Stimulated activated CD8-positive, alpha-beta memory T cell treated with anti-CD3 and anti-CD28 coated beads, Interleukin-7, amount 100 ng/mL, for 1 hour (primary cell): ENCODE measurements around the gene CACNA1C.
"Not testable (repeated sequence)": the region's sequence is repeated elsewhere in the genome, so short reads cannot be mapped to it uniquely, and the experiment has no call there.

ENCODE experiments used
- DNase-seq, 2 donors: peaks; one replicate each; pipeline ENCODE4 v3.0.0-alpha.2; 2020; ENCODE audit warnings: low read depth in 2 of 2

CACNA1C gene

GRCh38 chr12:2673966-2674810 lies 621.4 kb downstream of the CACNA1C start:
- DNase-seq, result no peak

GRCh38 chr12:2675776-2676175 lies 623.0 kb downstream of the CACNA1C start:
- DNase-seq, result no peak

GRCh38 chr12:2677142-2677880 lies 624.5 kb downstream of the CACNA1C start:
- DNase-seq, result no peak

DNA sequence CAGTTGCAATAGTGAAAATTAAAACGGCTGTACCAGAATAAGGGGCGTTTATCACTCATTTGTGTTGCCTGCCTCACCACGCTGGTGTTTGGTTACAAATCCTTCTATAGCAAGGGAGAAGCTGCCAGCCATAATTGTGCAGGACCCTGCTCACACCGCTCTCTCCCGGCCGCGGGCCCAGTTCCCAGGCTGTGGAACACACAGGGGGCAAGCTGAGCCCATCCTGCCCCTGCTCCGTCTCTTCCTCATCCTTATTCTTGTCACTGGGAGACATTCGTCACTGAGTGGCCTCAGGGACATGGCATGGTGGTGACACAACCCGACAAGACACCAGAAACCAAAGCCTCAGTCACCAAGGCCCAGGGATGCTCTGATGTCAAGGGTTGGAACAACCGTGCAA lies 625.6 kb downstream of the CACNA1C start:
- no peak for DNase-seq

- no peak for DNase-seq
These were observed 626.5 kb downstream of the CACNA1C start for GRCh38 chr12:2679068-2679815.

DNA sequence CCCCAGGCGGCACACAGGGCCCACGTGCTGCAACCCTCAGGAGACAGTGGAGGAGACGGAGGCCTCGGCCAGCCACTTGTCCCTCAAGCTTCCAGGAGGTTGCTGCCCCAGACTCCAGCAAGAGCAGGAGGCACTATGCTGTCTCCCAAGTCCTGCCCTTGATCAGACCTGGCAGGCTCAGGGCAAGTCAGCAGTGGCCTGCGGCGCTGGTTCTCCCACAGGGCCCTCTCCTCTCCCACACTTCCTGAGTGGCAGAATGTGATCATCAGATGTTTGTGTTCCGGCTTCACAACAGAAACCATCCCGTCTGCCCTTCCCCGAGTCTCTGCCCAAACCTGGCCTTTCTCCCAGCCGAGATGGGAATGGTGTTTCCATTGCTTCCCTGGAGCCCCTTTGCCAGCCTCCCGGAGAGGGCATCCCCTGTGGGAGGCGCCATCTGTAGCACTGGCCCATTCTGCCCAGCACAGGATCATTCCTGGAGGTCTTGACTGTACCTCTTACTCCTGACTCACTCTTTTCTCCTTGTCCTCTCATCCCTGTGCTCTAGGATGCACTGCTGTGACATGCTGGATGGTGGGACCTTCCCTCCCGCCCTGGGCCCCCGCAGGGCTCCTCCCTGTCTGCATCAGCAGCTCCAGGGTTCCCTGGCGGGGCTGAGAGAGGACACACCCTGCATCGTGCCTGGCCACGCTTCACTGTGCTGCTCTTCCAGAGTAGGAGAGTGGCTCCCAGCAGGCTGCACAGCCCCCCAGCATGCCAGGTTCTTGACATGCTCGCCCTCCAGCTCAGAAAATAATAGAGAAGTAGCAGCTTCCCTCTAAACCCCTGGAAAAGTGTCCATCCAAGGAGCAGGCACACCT lies 627.3 kb downstream of the CACNA1C start:
- DNase-seq, result no peak

DNA sequence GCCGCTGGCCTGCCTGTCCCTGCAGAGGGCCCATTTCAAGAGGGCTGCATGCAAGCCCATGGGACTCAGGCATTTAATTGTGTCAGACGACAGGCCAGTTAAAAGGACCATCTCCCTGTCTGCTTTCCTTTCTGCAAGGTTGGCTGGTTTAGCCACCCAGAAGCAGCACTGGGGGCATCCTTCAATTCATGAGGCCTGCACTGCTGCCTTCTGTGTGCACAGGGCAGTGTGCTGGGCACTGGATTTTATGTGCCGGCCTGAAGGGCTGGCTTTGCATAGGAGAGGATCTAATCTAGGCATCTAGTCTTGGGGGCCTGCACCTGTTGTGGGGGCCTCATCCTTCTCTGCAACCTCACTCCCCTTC lies 627.9 kb downstream of the CACNA1C start:
- DNase-seq, result no peak

DNA sequence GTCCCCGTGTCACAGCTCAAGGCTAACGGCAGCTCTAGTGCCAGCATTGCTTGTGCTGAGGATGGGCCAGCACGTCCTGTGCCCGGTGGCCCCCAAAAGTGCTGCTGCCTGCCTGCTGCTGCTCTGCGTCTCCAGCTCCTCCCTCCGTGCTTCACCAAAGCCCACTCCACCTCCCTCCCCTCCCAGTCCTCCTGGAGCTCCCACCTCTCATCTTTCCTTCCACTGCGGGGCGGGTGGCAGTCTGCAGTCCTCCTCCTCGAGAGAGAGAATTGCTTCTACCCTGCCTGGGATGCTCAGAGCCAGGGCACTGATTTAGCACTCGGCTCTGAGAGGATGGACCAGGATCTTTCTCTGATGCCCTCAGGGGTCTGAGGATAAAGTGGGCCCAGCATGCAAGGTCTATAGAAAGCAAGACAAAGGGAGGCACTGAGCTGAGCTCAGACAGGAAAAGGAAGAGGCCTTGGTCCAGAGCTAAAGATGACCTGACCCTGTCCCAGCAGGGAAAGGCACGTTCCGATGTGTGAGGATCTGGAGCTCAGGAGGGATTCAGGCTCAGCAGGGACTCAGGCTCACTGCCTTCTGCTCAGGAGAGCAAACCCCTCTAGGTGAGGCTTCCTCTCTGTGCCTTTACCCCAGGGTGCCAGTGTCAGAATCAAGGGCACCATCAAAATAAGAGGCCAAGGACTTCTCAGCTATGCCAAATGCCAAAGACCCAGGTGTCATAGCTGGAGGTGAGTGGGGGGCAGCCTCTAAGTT lies 628.8 kb downstream of the CACNA1C start:
- DNase-seq, result no peak

DNA sequence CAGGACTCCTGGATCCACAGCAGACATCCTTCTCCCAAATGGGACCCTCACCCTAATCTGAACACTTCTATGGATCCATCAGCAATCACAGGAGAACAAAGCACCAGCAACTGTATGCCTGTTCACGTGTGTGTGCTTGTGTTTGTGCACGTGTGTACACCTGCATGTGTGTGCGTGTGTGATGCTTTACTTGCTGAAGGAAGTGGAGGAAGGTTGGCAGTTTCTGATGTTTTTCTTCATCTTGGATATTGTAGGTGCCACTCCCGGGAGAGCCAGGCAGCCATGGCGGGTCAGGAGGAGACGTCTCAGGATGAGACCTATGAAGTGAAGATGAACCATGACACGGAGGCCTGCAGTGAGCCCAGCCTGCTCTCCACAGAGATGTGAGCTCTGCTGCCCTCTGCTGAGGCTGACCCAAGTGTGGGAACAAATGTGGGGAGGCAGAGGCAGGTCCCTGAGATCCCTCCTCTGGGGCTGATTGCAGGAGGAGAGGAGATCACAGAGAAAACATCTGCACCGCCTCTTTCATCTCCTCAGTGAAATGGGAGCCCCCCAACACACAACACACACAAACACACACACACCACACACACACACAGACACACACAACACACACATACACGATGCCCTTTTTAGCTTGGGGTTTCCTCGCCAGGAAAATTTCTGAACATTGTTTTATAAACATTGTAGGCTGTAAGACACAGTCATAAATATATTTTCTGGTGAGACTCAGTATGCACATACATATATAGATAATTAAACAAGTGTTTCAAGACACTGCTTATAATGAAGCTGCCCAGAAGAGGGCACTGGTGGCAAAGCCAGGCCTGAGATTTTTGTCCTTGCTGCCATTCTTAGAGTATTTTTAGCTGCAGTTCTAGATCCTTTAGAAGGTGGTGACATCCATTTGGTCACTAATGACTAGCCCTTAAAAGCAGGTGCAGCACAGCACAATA lies 629.8 kb downstream of the CACNA1C start:
- DNase-seq, result peak in 1 of 2 donors; percentile 16

DNA sequence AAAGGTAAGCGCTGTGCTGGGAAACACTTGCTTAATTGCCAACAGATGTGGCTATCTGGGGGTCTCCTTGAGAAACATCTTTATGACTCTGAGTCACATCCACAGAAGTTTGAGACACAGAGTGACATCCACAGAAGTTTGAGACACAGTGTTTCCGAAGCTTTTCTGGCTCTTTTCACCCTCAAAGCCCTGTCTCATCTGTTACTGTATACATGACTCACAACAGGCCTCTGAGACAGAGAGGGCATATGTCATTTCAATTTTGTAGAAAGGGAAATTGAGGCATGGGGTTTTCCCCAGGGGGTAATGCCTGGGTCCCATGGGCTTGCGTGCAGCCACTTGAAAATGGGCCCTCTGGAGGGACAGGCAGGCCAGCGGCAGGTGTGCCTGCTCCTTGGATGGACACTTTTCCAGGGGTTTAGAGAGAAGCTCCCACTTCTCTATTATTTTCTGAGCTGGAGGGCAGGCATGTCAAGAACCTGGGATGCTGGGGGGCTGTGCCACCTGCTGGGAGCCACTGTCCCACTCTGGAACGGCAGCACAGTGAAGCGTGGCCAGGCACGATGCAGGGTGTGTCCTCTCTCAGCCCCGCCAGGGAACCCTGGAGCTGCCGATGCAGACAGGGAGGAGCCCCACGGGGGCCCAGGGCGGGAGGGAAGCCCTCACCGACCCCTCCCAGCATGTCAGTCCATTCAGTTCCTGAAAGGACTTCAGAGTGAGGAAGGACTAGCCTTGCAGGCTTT lies 630.7 kb downstream of the CACNA1C start:
- no peak for DNase-seq

GRCh38 chr12:2684026-2684325 lies 631.2 kb downstream of the CACNA1C start:
- not testable (repeated sequence) for DNase-seq

GRCh38 chr12:2685620-2686279 lies 633.0 kb downstream of the CACNA1C start:
- DNase-seq, result not testable (repeated sequence)

DNA sequence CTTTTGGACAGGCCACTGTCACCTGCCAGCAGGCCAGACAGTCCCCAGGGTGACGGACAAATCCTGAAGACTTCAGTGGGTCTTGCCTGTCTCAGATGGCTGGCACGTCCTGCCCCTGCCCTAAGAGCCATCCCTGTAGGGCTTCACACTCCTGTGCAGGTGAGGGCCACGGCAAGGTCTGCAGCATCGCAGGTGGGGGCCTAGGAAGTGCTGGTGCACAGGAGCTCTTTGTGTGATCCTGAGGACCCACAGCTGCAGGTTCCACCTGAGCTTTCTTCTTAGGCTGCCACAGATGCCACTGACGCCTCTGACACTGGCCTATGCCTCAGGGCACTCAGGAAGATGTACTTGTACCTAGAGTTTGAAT lies 633.5 kb downstream of the CACNA1C start:
- no peak for DNase-seq

GRCh38 chr12:2687058-2687457 lies 634.3 kb downstream of the CACNA1C start:
- DNase-seq, result no peak

DNA sequence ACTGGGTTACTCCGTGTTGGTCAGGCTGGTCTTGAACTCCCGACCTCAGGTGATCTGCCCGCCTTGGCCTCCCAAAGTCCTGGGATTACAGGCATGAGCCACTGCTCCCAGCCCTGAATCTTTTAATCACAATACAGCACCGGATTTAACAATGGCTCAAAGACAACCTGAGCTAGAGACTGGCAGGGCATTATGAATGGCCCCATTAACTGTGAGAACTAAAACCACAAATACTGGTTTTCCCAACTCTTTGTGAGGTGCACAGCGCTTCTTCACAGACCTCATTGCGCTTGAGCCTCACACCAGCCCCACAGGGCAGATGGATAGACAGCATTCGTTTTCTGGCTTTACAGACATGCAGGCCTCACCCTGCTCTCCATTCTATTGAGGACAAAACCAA lies 634.9 kb downstream of the CACNA1C start:
- no peak for DNase-seq

GRCh38 chr12:2688381-2688931 lies 635.7 kb downstream of the CACNA1C start:
- no peak for DNase-seq

DNA sequence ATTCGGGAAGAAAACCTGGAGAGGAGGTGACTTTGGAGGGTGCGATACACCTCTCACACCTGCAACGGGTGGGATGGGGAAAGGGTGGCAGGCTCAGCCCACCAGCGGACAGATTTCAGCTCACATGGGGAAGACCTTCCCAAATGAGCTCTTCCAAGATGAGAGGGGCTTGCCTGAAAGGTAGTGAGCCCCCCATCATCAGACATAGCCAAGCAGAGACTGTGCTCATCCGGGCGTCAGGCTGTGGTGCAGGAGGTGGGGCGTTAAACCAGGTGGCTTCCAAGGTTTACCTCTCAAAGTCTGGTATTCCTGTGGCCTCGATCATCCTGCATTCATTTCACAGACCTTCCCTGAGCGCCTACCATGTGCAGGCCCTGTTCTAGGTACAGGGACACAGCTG lies 636.6 kb downstream of the CACNA1C start:
- no peak for DNase-seq

GRCh38 chr12:2689879-2690278 lies 637.1 kb downstream of the CACNA1C start:
- no peak for DNase-seq
